ENCODE results near the gene TMED3. TPM values are rescaled to one million over a fixed set of nuclear protein-coding genes. Genes with fewer than 3 reads are reported as not detected.

The TMED3 gene
- total RNA-seq, 1 experiment from 2014 or later, result 164 TPM

DNA sequence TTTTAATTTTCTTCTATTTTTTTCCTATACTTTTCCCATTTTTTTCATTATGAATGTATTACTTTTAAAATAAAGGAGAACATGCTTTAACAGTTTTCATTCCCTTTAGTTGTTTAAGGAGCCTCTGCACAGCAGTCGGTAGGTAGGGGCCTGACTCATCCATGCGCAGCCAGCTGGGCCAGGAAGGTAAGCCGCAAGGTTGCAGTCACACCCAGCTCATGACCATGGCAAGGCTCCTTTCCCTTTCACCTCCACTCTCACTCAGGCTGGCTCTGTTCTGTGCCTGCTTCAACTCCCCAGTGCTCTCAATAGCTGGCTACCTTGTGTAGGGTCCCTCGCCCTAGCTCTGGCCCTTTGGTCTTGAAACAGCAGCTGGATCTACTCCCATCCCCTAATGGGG is 45.7 kb upstream of the TMED3 start:
- CTCF ChIA-PET, result no interaction called here
- POLR2A ChIA-PET (ENCODE audit: unreplicated experiment), result no interaction called here
- intact Hi-C loops (cut with micrococcal nuclease), result no loop called here
- DNase-seq (peak; percentile 22), ATAC-seq (no peak)
- Histone ChIP-seq H4K20me1 (ENCODE audit: low read length) (no peaks in the 10 kb centered on the region), H3K4me3 (ENCODE audit: low read length) (no peak overlapping the region), H3K4me2 (ENCODE audit: low read length) (no peak overlapping the region), H3K27me3 (ENCODE audit: low read length) (peaks cover 58% of the 10 kb centered on the region), H3K79me2 (ENCODE audit: low read length) (no peaks in the 10 kb centered on the region), H2AFZ (ENCODE audit: low read length) (no peak overlapping the region), H3K4me1 (ENCODE audit: insufficient read depth, low read length) (no peaks in the 10 kb centered on the region), H3K27ac (ENCODE audit: low read length) (no peak overlapping the region), H3K9ac (ENCODE audit: low read length) (no peak overlapping the region), H3K9me3 (ENCODE audit: low read length) (no peaks in the 10 kb centered on the region), H3K36me3 (ENCODE audit: low read depth, low read length) (no peaks in the 10 kb centered on the region), H3K9me2 (replicated peaks; ENCODE audit: low read length) (no peaks in the 10 kb centered on the region), H3F3A (ENCODE audit: low read length, unreplicated experiment) (no peaks in the 10 kb centered on the region)
- BruUV-seq (replicated peaks), result no TSS peak
- TF ChIP-seq EZH2 (IDR thresholded peaks at IDR 0.05; ENCODE audit: low read length, unreplicated experiment), result no peak

DNA sequence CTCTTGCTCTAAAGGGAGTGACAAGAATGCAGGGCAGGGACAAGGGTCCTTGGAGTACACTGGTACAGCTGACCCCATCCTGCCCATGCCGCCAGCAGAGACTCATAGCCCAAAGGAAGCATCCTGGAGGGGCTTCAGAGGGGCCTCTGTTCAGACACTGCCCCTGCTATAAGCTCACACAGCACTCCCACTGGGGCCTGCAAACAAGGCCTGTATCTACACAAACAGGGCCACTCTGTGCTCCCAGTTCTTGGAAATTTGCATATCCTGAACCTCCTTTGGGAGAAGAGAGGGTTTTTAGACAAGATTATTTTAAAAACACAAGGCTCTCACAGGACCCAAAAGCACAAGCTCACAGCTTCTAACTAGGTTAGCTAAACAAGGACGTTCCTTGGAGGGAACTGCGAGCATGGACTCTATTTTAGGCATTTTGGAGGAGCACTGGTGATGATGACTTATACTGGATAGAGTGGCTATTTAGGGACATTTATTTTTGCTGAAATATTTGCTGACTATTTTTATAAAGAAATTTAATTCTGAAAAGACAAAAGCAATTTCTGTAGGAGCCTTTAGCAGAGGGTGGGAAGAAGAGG is 44.8 kb upstream of the TMED3 start:
- Histone ChIP-seq H3K9me3 (ENCODE audit: low read length) (no peaks in the 10 kb centered on the region), H2AFZ (ENCODE audit: low read length) (no peak overlapping the region), H3K9me2 (replicated peaks; ENCODE audit: low read length) (no peaks in the 10 kb centered on the region), H3K4me2 (ENCODE audit: low read length) (no peak overlapping the region), H3K4me3 (ENCODE audit: low read length) (no peak overlapping the region), H3K27ac (ENCODE audit: low read length) (no peak overlapping the region), H3K4me1 (ENCODE audit: insufficient read depth, low read length) (no peaks in the 10 kb centered on the region), H3K36me3 (ENCODE audit: low read depth, low read length) (no peaks in the 10 kb centered on the region), H3K27me3 (ENCODE audit: low read length) (peaks cover 59% of the 10 kb centered on the region), H3F3A (ENCODE audit: low read length, unreplicated experiment) (no peaks in the 10 kb centered on the region), H4K20me1 (ENCODE audit: low read length) (no peaks in the 10 kb centered on the region), H3K9ac (ENCODE audit: low read length) (no peak overlapping the region), H3K79me2 (ENCODE audit: low read length) (no peaks in the 10 kb centered on the region)
- POLR2A ChIA-PET (ENCODE audit: unreplicated experiment), result no interaction called here
- TF ChIP-seq EZH2phosphoT487 (IDR thresholded peaks at IDR 0.05; ENCODE audit: borderline replicate concordance, low read length), result no peak
- TF ChIP-seq EZH2 (IDR thresholded peaks at IDR 0.05; ENCODE audit: low read length, unreplicated experiment), result no peak
- TF ChIP-seq, protein P1, sequence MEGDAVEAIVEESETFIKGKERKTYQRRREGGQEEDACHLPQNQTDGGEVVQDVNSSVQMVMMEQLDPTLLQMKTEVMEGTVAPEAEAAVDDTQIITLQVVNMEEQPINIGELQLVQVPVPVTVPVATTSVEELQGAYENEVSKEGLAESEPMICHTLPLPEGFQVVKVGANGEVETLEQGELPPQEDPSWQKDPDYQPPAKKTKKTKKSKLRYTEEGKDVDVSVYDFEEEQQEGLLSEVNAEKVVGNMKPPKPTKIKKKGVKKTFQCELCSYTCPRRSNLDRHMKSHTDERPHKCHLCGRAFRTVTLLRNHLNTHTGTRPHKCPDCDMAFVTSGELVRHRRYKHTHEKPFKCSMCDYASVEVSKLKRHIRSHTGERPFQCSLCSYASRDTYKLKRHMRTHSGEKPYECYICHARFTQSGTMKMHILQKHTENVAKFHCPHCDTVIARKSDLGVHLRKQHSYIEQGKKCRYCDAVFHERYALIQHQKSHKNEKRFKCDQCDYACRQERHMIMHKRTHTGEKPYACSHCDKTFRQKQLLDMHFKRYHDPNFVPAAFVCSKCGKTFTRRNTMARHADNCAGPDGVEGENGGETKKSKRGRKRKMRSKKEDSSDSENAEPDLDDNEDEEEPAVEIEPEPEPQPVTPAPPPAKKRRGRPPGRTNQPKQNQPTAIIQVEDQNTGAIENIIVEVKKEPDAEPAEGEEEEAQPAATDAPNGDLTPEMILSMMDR (conservative IDR thresholded peaks at IDR 0.05; ENCODE audit: low read depth, low read length), result no peak
- CTCF ChIA-PET, result no interaction called here
- ATAC-seq (no peak), DNase-seq (no peak)
- no TSS peak for BruUV-seq (replicated peaks)
- intact Hi-C loops (cut with micrococcal nuclease), result no loop called here

DNA sequence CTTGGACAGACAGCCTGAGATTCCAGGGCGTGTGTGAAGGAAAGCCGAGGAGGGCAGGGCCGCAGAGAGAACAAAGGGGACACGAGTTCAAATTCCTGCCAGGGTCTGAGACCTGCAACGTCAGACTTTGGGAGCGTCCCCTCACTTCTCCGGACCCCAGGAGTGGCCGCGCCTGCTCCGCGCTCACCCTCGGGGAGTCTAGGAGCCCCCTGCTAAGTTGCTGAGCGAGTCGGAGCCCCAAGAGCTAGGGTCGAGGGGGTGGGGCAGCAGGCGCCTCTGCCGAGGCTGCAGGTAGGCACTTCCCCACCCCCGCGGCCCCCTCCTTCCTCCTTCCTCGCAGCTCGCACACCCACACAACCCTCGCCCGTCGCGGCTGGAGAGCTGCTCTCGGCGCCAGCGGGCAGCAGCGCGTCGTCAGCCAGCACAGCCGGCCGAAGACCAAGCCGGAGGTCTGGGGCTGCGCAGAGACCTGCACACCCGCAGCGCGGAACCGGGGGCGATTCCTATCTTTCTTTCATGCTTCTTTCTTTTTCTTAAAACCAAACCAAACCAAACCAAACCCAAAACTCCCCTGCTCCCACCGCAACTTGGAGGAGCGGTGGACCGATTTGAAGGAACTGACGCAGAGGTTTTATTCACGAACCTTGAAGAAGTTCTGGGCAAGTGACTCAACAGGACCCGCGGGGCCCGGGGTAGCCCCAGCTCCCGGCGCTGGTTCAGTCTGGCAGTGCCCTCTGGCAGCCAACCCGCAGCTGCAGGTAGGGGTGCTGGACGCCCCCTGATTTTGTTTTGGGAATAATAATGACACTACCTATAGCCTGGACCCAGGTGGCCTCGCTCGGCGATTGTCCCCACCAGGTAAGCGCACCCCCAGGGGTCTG is 28.3 kb upstream of the TMED3 start, which contains the start of gene ANKRD34C:
Gene ANKRD34C (plus strand): TSS at position 352 of the 881 bp plus-strand sequence. CDS start 10,563 bp downstream, outside the sequence.
- no TSS peak for BruUV-seq (replicated peaks)
- Histone ChIP-seq H3K9ac (ENCODE audit: low read length) (no peak within 1 kb of the TSS), H3K27me3 (ENCODE audit: low read length) (peaks cover 52% of the 10 kb centered on the region), H3K79me2 (ENCODE audit: low read length) (no peaks in the 10 kb centered on the region), H3K4me2 (ENCODE audit: low read length) (no peak within 1 kb of the TSS), H3K4me3 (ENCODE audit: low read length) (no peak within 1 kb of the TSS), H3K36me3 (ENCODE audit: low read depth, low read length) (no peaks in the 10 kb centered on the region), H3K27ac (ENCODE audit: low read length) (no peak within 1 kb of the TSS), H3F3A (ENCODE audit: low read length, unreplicated experiment) (no peaks in the 10 kb centered on the region), H4K20me1 (ENCODE audit: low read length) (no peaks in the 10 kb centered on the region), H3K4me1 (ENCODE audit: insufficient read depth, low read length) (no peaks in the 10 kb centered on the region), H3K9me3 (ENCODE audit: low read length) (no peaks in the 10 kb centered on the region), H3K9me2 (replicated peaks; ENCODE audit: low read length) (no peaks in the 10 kb centered on the region), H2AFZ (ENCODE audit: low read length) (no peak within 1 kb of the TSS)
- ATAC-seq (no peak), DNase-seq (no peak)
- TF ChIP-seq, protein P1 (conservative IDR thresholded peaks at IDR 0.05; ENCODE audit: low read depth, low read length), result no peak
- TF ChIP-seq EZH2phosphoT487 (IDR thresholded peaks at IDR 0.05; ENCODE audit: borderline replicate concordance, low read length) (no peak), EZH2 (IDR thresholded peaks at IDR 0.05; ENCODE audit: low read length, unreplicated experiment) (no peak)
- POLR2A ChIA-PET (ENCODE audit: unreplicated experiment), result no interaction called here
- intact Hi-C loops (cut with micrococcal nuclease), result no loop called here
- CTCF ChIA-PET, result no interaction called here
